Middle frontal gyrus (tissue), 1 donor: ENCODE data around the gene CCR6.

Source experiments
- DNase-seq: peaks from one replicate; pipeline ENCODE4 v3.0.0-alpha.2; 2015; ENCODE audit warnings: low spot score; ENCODE audit errors: extremely low spot score

CCR6 gene

GRCh38 chr6:167098825-167099225 lies 24.1 kb upstream of the CCR6 start:
- no peak for DNase-seq

GRCh38 chr6:167099707-167100106 lies 23.2 kb upstream of the CCR6 start:
- no peak for DNase-seq

DNA sequence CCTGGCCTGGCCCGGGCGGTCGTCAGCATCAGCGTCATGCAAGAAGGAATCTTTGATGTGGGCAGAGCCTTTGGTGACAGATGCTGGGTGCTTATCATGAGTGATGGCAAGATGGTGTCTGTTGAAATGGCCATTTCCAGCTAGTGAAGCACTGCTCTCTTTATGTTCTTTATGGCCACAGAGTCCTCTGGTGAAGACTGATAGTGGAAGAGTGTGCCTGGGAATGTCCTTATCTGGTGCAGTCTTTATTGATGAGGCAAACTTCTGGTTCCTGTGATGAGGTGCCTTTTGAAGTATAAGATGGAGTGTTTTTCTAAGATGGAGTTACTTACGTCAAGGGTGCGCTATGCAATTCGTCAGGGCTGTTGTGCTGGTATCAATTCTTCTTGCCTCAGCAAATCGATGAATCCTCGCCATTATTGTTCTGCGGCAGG lies 22.6 kb upstream of the CCR6 start:
- DNase-seq: no peak

DNA sequence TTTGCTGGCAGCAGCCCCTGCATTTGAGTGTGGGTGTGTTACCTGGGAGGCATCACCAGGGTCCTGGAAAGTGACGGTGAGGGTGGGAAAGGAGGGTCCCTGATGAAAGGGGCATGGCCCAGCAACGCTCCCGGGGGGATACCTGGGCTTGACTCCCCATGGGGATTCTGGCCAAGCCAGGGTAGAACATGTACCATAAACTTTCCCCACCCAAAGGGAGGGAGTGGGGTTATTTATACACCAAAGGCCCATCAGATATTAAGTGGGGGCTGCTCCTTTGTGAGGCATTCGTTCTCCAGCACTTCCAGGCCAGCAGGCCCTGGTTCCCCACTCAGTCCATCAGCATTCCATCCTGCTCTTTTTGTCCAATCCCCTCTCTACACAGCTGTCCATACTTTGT lies 20.6 kb upstream of the CCR6 start:
- no peak for DNase-seq

DNA sequence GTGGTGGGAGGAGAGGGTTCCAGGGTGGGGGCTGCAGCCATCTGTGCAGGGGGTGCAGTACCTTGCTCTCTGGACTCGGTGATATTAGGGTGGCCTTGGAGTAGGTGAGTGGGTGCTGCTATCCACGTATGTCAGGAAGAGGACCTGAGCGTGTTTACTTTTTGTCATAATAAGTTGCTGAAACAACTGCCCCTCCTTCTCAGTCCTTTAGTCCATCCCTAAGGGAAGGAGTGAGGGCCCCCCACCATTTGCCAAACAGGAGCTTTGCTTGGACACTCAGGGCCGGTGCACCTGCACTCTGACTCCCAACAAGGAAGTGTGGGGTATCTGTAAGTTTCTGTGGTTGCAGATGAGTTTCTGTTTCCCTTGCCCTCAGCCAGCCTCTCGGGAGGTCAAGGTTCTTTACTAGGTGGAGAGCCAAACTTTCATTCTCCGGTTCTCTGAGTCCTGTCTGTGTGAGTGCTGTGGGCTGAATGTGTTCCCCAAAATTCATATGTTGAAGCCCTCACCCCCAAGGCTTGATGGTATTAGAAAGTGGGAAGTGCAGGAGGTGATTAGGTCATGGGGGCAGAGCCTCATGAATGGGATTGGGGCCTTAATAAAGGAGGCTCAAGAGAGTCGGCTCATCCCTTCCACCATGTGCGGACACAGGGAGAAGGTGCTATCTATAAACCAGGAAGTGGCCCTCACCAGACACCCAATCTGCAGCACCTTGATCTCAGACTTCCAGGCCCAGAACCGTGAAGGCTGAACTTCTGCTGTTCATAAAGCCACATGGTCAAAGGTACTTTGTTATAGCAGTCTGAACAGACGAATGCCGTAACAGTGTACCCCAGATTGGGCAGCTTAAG lies 19.6 kb upstream of the CCR6 start:
- no peak for DNase-seq

DNA sequence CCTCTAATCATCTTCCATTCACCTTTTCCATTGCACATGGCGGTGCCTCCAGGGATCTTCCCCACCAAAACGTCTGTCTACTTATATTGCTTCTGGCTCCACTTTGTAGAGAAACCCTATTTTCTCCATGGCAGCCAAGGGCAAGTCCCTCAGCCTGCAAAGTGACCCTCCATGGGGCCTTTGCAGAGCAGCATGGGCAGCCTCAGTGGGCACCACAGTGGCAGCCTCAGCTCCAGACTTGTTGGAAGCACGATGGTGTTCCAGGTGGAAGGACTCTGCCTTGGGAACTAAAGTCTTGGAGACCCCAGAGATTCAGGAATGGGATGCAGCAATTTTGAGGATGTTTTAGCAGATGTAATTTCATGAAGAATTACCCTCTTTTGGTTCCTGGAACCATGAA lies 18.5 kb upstream of the CCR6 start:
- no peak for DNase-seq

DNA sequence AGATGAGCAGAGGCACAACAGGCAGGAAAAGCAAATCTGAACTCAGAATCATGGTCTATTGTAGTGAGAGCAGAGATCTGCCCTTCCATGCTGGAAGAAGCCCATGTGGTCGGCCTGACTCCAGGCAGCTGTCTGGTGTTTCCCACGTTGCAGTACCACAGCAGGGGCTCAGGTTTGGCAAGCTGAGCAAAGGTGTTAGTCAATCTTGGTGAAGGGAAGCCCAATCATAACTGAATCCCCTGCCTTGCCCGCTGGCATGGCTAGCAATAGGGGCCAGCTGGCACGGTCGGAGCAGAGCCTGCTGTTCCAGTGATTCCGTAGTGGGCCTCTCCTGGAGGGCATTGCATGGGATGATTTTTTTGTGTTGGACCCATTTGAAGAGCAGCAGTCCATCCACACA lies 17.8 kb upstream of the CCR6 start:
- no peak for DNase-seq

DNA sequence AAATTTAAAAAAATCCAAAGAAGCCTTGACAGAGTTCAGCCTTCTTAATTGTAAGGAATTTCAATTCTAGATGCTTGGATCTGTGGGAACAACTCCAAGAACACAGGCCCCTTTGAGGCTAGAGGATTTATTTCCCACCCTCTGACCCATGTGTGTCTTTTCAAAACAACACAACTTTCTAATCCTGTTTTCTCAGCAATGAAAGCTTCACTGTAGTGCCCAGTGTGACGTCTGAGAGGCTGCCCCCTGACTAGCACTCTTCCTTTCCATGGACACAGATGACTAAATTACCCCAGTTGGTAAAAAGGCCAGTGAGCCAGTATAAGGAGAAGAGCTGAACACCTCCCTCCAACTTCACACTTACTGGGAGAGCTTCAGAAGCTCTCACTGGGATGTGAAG lies 16.5 kb upstream of the CCR6 start:
- DNase-seq: no peak

GRCh38 chr6:167107787-167108186 lies 15.1 kb upstream of the CCR6 start:
- DNase-seq: no peak

- DNase-seq: no peak
Observed at GRCh38 chr6:167108278-167108677, 14.6 kb upstream of the CCR6 start.

DNA sequence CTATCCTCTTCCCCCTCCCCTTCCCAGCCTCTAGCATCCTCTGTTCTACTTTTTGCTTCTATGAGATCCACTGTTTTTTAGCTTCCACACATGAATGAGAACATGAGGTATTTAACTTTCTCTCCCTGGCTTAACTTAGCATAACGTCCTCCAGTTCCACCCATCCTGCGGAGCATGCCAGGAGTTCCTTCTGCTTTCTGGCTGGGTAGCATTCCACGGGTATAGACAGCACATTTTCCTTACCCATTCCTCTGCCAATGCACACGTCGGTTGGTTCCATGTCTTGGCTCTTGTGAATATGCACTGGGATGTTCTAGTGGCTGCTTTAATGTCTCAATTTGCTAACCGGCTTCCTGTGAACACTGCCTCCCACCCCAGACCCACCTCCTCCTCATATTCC lies 13.2 kb upstream of the CCR6 start:
- DNase-seq: no peak

DNA sequence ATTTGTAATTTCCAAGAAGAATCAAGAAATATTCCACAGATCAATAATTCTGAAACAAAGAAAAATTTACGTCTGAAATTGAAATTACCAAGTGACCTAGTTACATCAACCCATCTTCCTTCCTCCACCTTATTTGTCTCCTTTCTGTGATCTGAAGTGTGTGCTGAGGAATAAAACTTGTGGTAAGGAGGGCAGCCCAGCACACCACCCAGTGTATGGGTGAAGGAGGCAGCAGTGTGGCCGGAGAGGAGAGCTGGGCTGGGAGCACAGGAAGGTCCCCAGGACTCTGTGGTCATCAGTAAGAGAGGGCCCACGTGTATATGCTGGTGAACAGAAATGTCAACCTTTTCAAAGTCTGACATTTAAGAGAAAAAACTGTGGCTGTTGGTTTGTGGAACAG lies 11.3 kb upstream of the CCR6 start:
- no peak for DNase-seq

GRCh38 chr6:167112421-167112820 lies 10.5 kb upstream of the CCR6 start:
- DNase-seq: no peak

DNA sequence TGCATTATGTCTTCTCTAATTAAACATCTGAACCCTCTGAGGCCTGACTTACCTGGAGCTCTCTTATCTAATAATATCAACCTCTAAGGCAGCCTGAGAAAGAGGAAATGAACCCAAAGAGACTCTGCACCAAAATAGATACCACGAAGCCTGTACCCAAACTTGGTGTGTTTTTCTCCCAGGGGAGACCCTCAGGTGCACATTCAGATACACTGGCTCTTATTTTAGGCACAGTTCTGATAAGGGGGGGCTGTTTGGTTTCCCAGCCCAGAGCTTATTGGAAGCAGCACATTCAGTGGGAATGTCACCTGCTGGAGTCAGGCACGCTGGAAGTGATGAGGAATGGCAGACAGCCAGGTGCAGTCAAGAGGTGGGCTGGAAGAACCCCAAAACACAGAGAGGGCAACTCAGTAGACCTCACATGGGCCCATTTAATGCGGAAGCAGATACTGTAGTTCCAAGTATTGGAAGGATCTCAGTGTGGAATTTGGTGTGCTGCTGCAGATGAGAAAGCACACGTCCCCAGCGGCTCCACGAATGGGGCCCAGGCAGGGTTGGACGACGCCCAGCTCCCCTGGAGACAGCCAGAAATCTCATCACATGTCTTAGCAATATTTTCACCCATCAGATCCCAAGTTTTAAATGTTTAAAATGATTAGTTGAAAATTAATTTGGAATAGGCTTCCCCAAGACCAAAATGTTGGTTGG lies 9.7 kb upstream of the CCR6 start:
- no peak for DNase-seq

DNA sequence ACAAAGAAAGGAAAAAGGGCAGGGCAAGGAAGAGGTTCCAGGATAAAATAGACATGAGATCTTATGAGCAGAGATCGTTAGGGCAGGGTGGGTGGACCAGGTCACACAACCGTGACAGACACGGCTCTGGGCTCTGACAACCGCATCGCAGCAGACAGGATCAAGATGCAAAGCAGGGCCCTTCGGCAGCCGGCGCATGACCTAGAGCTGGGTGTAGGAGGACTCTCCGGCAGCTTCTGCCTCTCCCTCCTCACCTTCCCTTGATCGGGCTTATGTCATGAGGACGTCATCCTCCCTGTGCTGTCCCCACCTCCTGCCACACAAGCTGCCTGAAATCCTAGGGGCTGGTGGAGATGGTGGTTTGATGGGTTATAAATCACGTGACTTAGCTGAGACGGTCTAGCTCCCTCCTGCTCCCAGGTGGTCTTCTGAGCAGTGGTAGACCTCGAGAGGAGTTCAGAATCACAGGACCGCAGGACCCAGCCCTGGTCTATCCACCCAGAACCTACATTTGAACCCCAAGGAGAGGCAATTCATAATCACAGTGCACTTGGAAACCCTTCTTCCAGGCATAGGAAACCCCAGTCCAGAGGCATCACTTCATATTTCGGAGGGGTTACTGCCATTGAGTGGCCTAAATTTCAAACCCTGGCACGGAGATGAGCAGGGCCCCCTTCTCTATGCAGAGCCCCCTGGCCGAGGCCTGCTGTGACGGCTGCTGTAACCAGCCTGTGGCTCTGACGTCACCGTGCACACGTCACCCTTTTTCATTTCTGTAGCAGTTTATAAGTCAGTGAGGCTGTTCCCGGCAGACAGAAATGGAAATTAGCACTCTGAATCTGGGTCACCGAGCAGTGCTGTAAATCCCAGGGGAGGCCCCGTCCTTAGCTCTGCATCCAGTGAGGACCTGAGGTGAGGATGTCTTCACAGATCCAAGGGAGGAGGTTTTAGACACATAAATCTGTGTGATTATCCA lies 8.7 kb upstream of the CCR6 start:
- no peak for DNase-seq

GRCh38 chr6:167115054-167115453 lies 7.8 kb upstream of the CCR6 start:
- no peak for DNase-seq

GRCh38 chr6:167116109-167116837 lies 6.6 kb upstream of the CCR6 start:
- DNase-seq: no peak

DNA sequence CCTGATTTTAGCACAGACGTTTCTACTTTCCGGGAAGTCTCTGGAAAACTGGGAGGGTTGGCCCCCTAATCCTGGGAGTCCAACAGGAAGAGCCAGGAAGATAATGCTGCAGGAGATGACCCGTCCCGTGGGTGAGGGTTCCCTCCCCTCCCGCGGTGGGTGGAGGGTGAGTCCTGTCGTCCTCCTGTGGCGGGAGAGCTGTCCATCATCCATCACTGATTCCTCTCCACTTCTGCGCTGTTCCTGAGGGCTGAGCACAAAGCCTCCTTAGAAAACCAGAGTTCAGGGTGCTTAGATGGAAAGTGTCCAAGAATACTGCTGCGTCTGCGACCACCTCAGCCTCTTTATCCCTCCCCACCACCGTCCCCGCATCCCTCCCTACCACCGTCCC lies 6.1 kb upstream of the CCR6 start:
- no peak for DNase-seq

DNA sequence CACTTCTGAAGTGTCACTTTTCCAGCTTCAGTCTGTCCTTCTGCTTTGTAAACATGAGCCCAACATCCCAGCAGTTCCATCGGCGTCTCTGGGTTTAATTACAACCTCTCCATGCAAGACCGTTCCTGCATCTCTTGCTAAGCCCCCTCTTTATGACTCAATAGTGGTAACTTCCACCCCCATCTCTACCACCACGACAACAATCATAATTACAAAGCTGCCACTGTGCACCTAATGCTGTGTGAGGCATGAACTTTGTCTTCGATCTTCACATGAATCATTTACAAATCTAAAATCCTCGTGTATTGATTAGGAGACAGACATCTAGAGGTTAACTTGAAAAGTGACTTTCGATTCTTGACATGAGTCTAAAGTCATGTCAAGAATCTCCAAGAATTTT lies 4.9 kb upstream of the CCR6 start:
- no peak for DNase-seq

GRCh38 chr6:167118839-167119238 lies 4.1 kb upstream of the CCR6 start:
- no peak for DNase-seq
